Neutrophil (primary cell): ENCODE results near the gene PWWP2A.

Experiments
- H3K27ac ChIP-seq: fragments of 200-600 bp; sonication (generic); 2 replicates; pipeline ENCODE4 v1.5.1; 2016; ENCODE audit warnings: mild to moderate bottlenecking, moderate library complexity
- H3K27me3 ChIP-seq: fragments of 200-600 bp; sonication (generic); 2 replicates; pipeline ENCODE4 v1.6.0; 2016; ENCODE audit warnings: mild to moderate bottlenecking
- H3K36me3 ChIP-seq: fragments of 200-600 bp; sonication (generic); 2 replicates; pipeline ENCODE4 v1.5.1; 2017
- H3K4me1 ChIP-seq, 2 experiments: fragments of 200-600 bp in 1 of 2; sonication (generic) in 1 of 2; 1 replicate in 1 of 2; 2 replicates in 1 of 2; pipeline versions ENCODE4 v1.5.1 to v1.6.1; 2013 to 2016; ENCODE audit warnings: low read depth in 1 of 2, low read length in 1 of 2, mild to moderate bottlenecking in 1 of 2, moderate library complexity in 1 of 2; ENCODE audit not compliant: control insufficient read depth in 1 of 2, insufficient read depth in 1 of 2
- H3K4me3 ChIP-seq, 2 experiments: fragments of 200-600 bp in 1 of 2; sonication (generic) in 1 of 2; 1 replicate in 1 of 2; 2 replicates in 1 of 2; pipeline ENCODE4 v1.5.1; 2013 to 2016; ENCODE audit warnings: low read depth in 1 of 2, low read length in 1 of 2, mild to moderate bottlenecking in 1 of 2, moderate library complexity in 1 of 2
- H3K9me3 ChIP-seq: fragments of 200-600 bp; sonication (generic); 2 replicates; pipeline ENCODE4 v1.5.1; 2016
- CTCF ChIP-seq: fragments of 200-600 bp; sonication (generic); IDR thresholded peaks from 2 replicates; pipeline ENCODE4 v1.5.1; 2016; ENCODE audit warnings: antibody characterized with exemption

The PWWP2A gene

DNA sequence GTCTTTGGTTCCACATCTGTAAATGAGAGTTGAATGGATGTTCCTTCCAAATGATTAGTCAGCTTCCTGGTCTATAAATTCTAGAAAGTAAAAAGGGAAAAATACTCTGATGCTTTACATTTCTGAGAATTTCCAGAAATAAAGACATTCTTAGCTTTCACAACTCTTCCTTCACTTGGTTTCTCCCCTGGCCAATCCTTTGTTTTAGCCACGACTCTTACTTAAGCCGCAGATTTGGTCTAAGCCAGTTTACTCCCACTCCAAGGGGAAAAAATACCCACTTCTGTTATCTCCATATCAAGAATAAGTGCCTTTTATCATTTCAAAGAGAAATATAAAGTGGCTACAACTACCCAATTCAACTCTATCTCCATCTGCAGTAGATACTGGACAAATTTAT, 29.7 kb downstream of the PWWP2A start:
- no peak overlapping the region for H3K27ac ChIP-seq

DNA sequence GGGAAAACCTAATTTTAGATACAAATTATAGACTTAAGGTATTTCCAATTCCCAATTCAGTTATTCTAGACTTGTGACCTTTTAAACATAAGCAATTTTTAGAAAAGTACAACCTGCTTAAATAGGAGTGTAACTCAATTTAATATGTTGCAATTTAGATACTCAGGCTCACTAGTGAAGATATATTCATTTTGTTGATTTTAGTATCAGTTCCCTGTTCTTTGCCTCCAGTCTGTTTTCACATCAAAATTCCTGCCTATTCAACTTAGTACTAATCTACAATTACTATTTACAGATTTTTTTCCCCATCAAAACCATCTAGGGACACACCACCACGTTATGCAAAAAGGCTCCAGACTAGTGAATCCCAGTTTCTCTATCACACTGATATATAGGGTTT, 30.4 kb downstream of the PWWP2A start:
- Histone ChIP-seq H3K4me1 (no peaks in the 10 kb centered on the region), H3K27me3 (no peaks in the 10 kb centered on the region), H3K36me3 (peaks cover 24% of the 10 kb centered on the region), H3K9me3 (no peaks in the 10 kb centered on the region), H3K4me3 (no peak overlapping the region), H3K27ac (no peak overlapping the region)
- TF ChIP-seq CTCF, result no peak

More for the DNA sequence above, 29.7 kb downstream of the PWWP2A start:
- H3K4me1 ChIP-seq, result no peaks in the 10 kb centered on the region
- H3K36me3 ChIP-seq, result peaks cover 26% of the 10 kb centered on the region
- no peaks in the 10 kb centered on the region for H3K9me3 ChIP-seq
- no peak for TF ChIP-seq CTCF
- H3K4me3 ChIP-seq, result no peak overlapping the region
- H3K27me3 ChIP-seq, result no peaks in the 10 kb centered on the region

DNA sequence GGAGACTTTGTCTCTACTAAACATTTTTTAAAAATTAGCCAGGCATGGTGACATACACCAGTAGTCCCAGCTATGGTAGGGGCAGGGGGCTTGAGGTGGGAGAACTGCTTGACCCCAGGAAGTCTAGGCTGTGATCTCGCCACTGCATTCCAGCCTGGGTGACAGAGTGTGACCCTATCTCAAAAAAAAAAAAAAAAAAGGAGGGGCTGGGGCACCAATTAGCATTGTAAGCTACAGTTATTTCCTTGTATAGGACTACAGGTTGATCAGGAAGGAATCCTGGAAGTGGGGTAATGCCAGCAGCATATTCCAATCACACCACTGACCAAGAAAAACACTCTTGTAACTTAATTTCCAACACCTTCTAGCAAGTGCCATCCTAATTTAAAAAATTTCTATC, 32.1 kb downstream of the PWWP2A start:
- no peak overlapping the region for H3K27ac ChIP-seq
- TF ChIP-seq CTCF, result no peak
- no peaks in the 10 kb centered on the region for H3K9me3 ChIP-seq
- H3K4me3 ChIP-seq, result no peak overlapping the region
- peaks cover 8% of the 10 kb centered on the region for H3K36me3 ChIP-seq
- no peaks in the 10 kb centered on the region for H3K27me3 ChIP-seq
- no peaks in the 10 kb centered on the region for H3K4me1 ChIP-seq

DNA sequence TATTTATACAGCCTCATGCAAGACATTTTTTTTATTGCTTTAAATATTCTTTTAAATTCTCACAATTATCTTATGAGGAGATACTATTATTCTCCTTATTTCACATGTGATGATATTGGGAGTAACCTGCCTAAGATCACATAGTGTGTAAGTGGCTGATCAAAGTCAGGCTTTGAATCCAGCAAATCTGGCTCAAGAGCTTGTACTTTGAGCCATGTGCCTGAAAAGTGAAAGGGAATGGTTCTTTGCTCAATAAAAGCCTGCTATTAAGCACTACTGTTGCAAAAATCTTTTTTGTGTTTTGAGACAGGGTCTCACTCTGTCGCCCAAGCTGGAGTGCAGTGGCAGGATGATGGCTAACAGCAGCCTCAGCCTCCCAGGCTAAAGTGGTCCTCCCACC, 35.1 kb downstream of the PWWP2A start:
- no peak overlapping the region for H3K27ac ChIP-seq
- TF ChIP-seq CTCF, result no peak

GRCh38 chr5:160083501-160083900, 35.7 kb downstream of the PWWP2A start:
- H3K4me3 ChIP-seq, result no peak overlapping the region
- no peaks in the 10 kb centered on the region for H3K27me3 ChIP-seq
- TF ChIP-seq CTCF, result no peak
- H3K9me3 ChIP-seq, result no peaks in the 10 kb centered on the region
- H3K4me1 ChIP-seq, result peaks cover 0 to 4% of the 10 kb centered on the region in 2 experiments
- H3K27ac ChIP-seq, result no peak overlapping the region
- peaks cover 7% of the 10 kb centered on the region for H3K36me3 ChIP-seq

More for the DNA sequence above, 35.1 kb downstream of the PWWP2A start:
- H3K27me3 ChIP-seq, result no peaks in the 10 kb centered on the region
- H3K4me3 ChIP-seq, result no peak overlapping the region
- H3K9me3 ChIP-seq, result no peaks in the 10 kb centered on the region
- H3K36me3 ChIP-seq, result peaks cover 4% of the 10 kb centered on the region
- peaks cover 0 to 4% of the 10 kb centered on the region in 2 experiments for H3K4me1 ChIP-seq
